Epithelial cell of esophagus (primary cell): ENCODE results near the gene CYTH4.

Source experiments
- DNase-seq: peaks from one replicate; pipeline ENCODE4 v3.0.0; 2010; ENCODE audit warnings: low read depth
- H3K4me3 ChIP-seq: 2 replicates; pipeline ENCODE4 v1.5.1; 2011; ENCODE audit warnings: mild to moderate bottlenecking, low read length, control low read depth
- TF ChIP-seq, protein P1 (sequence below): IDR thresholded peaks from 2 replicates; pipeline ENCODE4 v1.5.1; 2011; ENCODE audit warnings: low read depth, mild to moderate bottlenecking, low read length, control low read depth, inconsistent platforms; ENCODE audit not compliant: insufficient read depth; ENCODE audit errors: missing control alignments

Gene CYTH4

DNA sequence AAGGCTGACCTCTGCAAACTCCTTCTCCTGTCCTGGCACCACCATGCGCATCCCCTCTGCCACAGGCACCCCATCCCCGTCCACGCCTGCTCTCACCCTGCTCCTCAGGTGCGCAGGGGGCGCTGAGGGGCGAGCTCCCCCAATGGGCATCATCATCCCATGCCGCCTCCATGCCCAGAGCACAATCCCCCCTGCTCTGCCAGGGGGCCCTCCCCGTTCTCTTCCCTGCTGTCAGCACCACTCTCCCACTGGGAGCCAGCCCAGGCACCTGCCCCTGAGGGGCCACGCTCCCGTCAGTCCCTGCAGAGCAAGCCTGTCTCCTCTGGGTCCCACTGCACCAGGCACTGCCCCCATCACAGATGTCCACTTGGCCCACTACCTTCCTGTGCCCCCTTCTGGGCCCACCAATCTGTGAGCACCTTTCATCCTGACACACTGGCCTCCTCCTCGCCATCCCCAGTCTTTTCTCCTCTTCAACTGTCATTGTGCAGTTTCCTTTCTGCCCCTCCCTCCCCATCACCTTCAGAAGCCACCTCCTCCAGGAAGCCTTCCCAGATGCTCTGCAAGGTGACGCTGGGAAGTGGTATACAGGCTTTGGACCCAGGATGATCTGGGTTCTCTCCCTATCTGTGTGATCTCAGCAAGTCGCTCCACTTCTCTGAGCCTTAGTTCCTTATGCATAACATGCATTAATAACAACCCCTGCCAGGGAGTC, 62.6 kb downstream of the CYTH4 start:
- TF ChIP-seq, protein P1, sequence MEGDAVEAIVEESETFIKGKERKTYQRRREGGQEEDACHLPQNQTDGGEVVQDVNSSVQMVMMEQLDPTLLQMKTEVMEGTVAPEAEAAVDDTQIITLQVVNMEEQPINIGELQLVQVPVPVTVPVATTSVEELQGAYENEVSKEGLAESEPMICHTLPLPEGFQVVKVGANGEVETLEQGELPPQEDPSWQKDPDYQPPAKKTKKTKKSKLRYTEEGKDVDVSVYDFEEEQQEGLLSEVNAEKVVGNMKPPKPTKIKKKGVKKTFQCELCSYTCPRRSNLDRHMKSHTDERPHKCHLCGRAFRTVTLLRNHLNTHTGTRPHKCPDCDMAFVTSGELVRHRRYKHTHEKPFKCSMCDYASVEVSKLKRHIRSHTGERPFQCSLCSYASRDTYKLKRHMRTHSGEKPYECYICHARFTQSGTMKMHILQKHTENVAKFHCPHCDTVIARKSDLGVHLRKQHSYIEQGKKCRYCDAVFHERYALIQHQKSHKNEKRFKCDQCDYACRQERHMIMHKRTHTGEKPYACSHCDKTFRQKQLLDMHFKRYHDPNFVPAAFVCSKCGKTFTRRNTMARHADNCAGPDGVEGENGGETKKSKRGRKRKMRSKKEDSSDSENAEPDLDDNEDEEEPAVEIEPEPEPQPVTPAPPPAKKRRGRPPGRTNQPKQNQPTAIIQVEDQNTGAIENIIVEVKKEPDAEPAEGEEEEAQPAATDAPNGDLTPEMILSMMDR = no peak
- H3K4me3 ChIP-seq = no peak overlapping the region
- DNase-seq = no peak

DNA sequence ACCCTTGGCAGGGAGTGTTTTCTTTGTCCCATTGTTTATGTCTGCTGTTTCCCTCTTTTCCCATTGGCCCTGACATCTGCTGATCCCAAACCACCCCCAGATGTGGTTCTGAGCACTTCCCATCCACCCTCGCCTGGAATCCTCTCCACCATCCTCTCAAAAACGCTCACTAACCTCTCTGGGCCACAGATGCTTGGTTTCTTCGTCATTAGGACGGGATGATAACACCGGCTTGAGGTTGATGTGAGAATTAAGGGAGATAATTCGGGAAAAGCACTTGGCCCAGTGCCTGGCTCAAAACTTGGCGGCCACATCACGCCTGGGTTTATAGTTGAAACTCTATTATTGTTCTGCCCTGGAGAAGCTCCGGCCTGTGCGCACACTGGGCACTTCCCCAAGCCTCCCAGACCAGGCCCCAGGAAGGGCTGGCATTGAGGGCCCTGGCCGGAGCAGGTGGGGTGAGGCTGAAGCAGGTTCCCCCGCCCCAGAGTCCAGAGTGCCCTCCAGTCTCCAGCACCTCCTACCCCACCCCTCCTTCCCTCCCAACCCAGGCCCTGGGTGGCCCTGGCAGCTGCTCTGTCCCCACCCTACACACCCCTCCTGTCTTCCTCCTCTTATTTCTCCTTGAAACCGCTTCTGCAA, 63.7 kb downstream of the CYTH4 start:
- TF ChIP-seq, protein P1 = no peak
- H3K4me3 ChIP-seq = no peak overlapping the region
- DNase-seq = peak; percentile 13

DNA sequence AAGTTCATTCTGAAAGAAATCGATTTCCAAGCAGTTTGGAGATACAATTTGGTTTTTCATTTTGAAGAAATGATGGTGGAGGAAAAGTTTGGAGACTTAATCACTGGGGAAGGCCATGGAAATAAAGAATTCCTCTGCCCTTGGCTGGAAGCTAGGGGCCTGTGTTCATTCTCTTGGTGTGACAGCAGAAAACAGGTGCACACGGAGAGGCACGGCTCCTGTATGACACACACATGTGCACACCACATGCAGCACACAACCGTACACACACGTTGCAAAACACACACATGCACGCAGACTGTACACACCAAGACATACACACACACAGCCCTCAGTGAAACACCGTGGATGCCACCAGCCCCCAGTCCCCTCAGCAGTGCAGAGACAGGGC, 64.2 kb downstream of the CYTH4 start:
- TF ChIP-seq, protein P1 = no peak
- H3K4me3 ChIP-seq = no peak overlapping the region
- DNase-seq = no peak

DNA sequence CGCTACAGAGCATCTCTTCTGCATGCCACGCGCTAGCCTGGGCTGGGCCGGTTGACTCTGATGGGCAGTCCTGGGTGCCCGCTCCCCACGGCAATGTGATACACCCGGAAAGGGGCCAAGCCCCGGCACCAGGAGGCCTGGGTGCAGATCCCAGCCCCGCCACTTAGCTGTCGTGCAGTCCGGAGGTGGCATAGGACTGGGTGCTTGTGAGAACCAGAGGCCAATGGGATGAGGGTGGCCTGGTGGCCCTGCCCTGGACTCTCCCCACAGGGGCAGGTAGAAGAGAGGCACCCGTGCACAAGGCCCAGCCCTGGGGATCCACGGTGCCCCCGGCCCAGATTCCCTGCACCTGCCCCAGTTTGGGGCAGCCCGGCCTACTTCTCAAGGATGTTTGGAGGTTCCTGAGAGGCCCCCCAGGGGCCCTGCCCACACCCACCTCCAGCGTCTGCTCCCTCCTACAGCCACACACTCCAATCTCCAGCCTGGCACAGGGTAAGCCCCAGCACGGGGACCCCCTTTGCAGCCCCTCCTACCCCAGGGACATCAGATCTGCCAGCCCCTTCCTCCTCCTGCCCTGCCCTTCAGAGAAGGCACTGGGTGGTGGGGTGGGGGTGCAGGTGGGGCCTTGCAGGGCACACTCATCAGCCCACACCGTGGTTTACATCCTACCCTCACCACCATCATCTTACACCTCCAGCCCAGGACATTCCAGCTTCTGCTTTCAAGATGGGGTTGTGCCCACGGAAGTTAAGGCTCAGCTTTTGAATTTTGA, 66.9 kb downstream of the CYTH4 start:
- DNase-seq = no peak
- TF ChIP-seq, protein P1 = no peak
- H3K4me3 ChIP-seq = no peak overlapping the region

DNA sequence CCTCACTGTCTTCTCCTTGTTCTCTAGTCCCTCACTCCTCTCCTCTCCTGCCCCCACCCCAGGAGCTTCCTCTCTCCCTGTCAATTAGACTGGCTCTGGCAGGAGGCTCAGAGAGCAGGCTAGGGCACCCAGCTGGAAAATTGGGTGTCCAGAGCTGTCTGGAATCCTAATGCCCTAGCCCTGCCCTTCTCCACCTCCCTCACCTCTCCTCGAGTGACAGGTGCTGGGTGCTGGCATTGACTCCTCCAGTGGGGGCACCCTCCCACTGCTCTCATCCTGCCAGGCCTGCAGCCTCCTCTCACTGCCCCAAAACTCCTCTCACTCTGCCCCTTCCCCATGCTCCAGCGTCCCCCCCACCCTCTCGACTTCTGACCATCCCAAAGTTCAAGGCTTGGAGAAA, 68.9 kb downstream of the CYTH4 start:
- no peak overlapping the region for H3K4me3 ChIP-seq
- no peak for DNase-seq
- TF ChIP-seq, protein P1 = no peak

DNA sequence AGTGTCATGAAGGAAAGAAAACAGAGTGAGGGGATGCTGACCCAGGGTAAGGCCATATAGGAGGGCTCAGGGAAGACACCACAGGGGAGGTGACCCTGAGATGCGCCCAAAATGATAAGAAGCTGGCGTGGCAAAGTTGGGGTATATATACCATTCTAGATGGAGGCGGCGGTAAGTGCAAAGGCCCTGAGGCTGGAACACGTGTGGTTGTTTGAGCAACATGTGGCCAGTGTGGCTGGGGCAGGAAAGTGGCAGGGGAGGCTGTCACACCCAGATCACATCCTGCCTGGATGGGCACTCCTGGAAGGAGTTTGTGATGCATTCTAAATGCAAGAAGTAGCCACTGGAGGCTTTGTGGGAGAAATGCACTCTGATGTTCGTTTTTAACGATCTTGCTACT, 70.2 kb downstream of the CYTH4 start:
- DNase-seq = no peak
- no peak overlapping the region for H3K4me3 ChIP-seq
- TF ChIP-seq, protein P1 = no peak
